GM23338 (cell line): Measurements from ENCODE around the gene FBF1. TPM values are rescaled to one million over a fixed set of nuclear protein-coding genes. Genes with fewer than 3 reads are reported as not detected.

ENCODE experiments used
- ATAC-seq: fragments of 200-7000 bp; cut with Tn5 transposase; 3 replicates; pipeline ENCODE4 v1.9.1; 2020
- DNase-seq: peaks from one replicate; pipeline ENCODE4 v3.0.0-alpha.2; 2015; ENCODE audit warnings: low spot score
- H2AFZ ChIP-seq: fragments of 200-600 bp; sonication (generic); 2 replicates; pipeline ENCODE4 v1.8.0; 2016; ENCODE audit warnings: antibody characterized with exemption, mild to moderate bottlenecking, moderate library complexity
- H3F3A ChIP-seq: fragments of 200-600 bp; sonication (generic); replicated peaks from 2 replicates; pipeline ENCODE4 v1.8.0; 2017; ENCODE audit warnings: antibody characterized with exemption, mixed run types, low read depth
- H3K27ac ChIP-seq: fragments of 200-600 bp; sonication (generic); 2 replicates; pipeline ENCODE4 v1.6.1; 2016; ENCODE audit warnings: low read depth
- H3K27me3 ChIP-seq: fragments of 200-600 bp; sonication (generic); 2 replicates; pipeline ENCODE4 v1.8.0; 2016; ENCODE audit warnings: mild to moderate bottlenecking, mixed run types, moderate library complexity; ENCODE audit not compliant: insufficient read depth
- H3K36me3 ChIP-seq: fragments of 200-600 bp; sonication (generic); 2 replicates; pipeline ENCODE4 v1.8.0; 2016; ENCODE audit warnings: mild to moderate bottlenecking; ENCODE audit not compliant: insufficient read depth
- H3K4me1 ChIP-seq: fragments of 200-600 bp; sonication (generic); 2 replicates; pipeline ENCODE4 v1.8.0; 2016; ENCODE audit warnings: mild to moderate bottlenecking, moderate library complexity; ENCODE audit not compliant: insufficient read depth
- H3K4me2 ChIP-seq: fragments of 200-600 bp; sonication (generic); 2 replicates; pipeline ENCODE4 v1.7.1; 2017; ENCODE audit warnings: mixed run types
- H3K4me3 ChIP-seq: fragments of 200-600 bp; sonication (generic); 2 replicates; pipeline ENCODE4 v1.6.1; 2016; ENCODE audit warnings: mixed run types
- H3K79me2 ChIP-seq: fragments of 200-600 bp; sonication (generic); replicated peaks from 2 replicates; pipeline ENCODE4 v1.8.0; 2017; ENCODE audit warnings: mild to moderate bottlenecking; ENCODE audit not compliant: insufficient read depth
- H3K9me2 ChIP-seq: fragments of 200-600 bp; sonication (generic); 2 replicates; pipeline ENCODE4 v1.8.0; 2017; ENCODE audit not compliant: insufficient read depth
- H4K20me1 ChIP-seq: fragments of 200-600 bp; sonication (generic); replicated peaks from 2 replicates; pipeline ENCODE4 v1.8.0; 2017; ENCODE audit warnings: mild to moderate bottlenecking; ENCODE audit not compliant: insufficient read depth
- H3K27ac Mint-ChIP-seq: 2 replicates; pipeline ENCODE4 v1.8.0; 2020; ENCODE audit warnings: inconsistent platforms, mild to moderate bottlenecking, moderate library complexity, mixed read lengths
- H3K27me3 Mint-ChIP-seq: 3 replicates; pipeline ENCODE4 v1.8.0; 2022; ENCODE audit warnings: low read depth, mild to moderate bottlenecking, moderate library complexity, mixed read lengths, inconsistent platforms; ENCODE audit not compliant: insufficient read depth, poor library complexity
- H3K36me3 Mint-ChIP-seq: 3 replicates; pipeline ENCODE4 v1.8.0; 2021; ENCODE audit warnings: low read depth, mild to moderate bottlenecking, inconsistent platforms, moderate library complexity, mixed read lengths
- H3K4me1 Mint-ChIP-seq: 3 replicates; pipeline ENCODE4 v1.8.0; 2020; ENCODE audit warnings: mild to moderate bottlenecking, inconsistent platforms, mixed read lengths
- H3K4me3 Mint-ChIP-seq: 3 replicates; pipeline ENCODE4 v1.8.0; 2021; ENCODE audit warnings: moderate library complexity, mild to moderate bottlenecking, inconsistent platforms, mixed read lengths
- H3K9me3 Mint-ChIP-seq: 3 replicates; pipeline ENCODE4 v1.8.0; 2020; ENCODE audit warnings: moderate library complexity, mild to moderate bottlenecking, inconsistent platforms, mixed read lengths
- CREB1 ChIP-seq: fragments of 250-450 bp; sonication (Bioruptor Pico); IDR thresholded peaks from 2 replicates; pipeline ENCODE4 v1.5.0; 2020; ENCODE audit warnings: low read depth, mild to moderate bottlenecking, moderate library complexity
- ETS1 ChIP-seq: IDR thresholded peaks from 2 replicates; pipeline ENCODE4 v1.6.1; 2016; ENCODE audit warnings: antibody characterized with exemption
- EZH2 ChIP-seq: fragments of 200-600 bp; sonication (generic); IDR thresholded peaks from one replicate; pipeline ENCODE4 v1.8.0; 2017; ENCODE audit warnings: antibody characterized with exemption, mild to moderate bottlenecking, low read depth; ENCODE audit not compliant: unreplicated experiment
- EZH2phosphoT487 ChIP-seq: fragments of 200-600 bp; sonication (generic); IDR thresholded peaks from one replicate; pipeline ENCODE4 v1.8.1; 2018; ENCODE audit warnings: antibody characterized with exemption; ENCODE audit not compliant: unreplicated experiment
- NANOG ChIP-seq: IDR thresholded peaks from 2 replicates; pipeline ENCODE4 v1.6.1; 2016; ENCODE audit warnings: antibody characterized with exemption, borderline replicate concordance
- POLR2AphosphoS5 ChIP-seq: IDR thresholded peaks from 2 replicates; pipeline ENCODE4 v1.6.1; 2016; ENCODE audit warnings: antibody characterized with exemption, low read depth
- REST ChIP-seq: IDR thresholded peaks from one replicate; pipeline ENCODE4 v1.6.1; 2018; ENCODE audit warnings: antibody characterized with exemption; ENCODE audit not compliant: unreplicated experiment
- STAT1 ChIP-seq: IDR thresholded peaks from one replicate; pipeline ENCODE4 v1.6.1; 2016; ENCODE audit warnings: antibody characterized with exemption; ENCODE audit not compliant: unreplicated experiment
- ZNF114 ChIP-seq: fragments of 250-450 bp; sonication (Bioruptor Pico); IDR thresholded peaks from 2 replicates; pipeline ENCODE4 v1.5.0; 2020; ENCODE audit warnings: mild to moderate bottlenecking, moderate library complexity
- polyA plus RNA-seq: library from polyadenylated mRNA; unstranded; fragments of >200 nt; fragmentation: Nextera tagmentation; extraction: Ambion mirVana; gene quantifications from 2 replicates; pipeline ENCODE4 v1.2.1, GENCODE V29; 2016
- total RNA-seq: library from RNA; depleted of rRNA; stranded (reverse); fragments of >200 nt; shearing (Covaris generic); gene quantifications from 2 replicates; pipeline ENCODE4 v1.2.3, GENCODE V29; 2014

Gene FBF1
- total and polyA plus RNA-seq, 2 experiments from 2014 or later: 8.8 to 11.8 TPM

GRCh38 chr17:75950421-75950820, 9.6 kb upstream of the FBF1 start:
- ATAC-seq: no peak
- no peak overlapping the region for H3K4me2 ChIP-seq
- peaks cover 64% of the 10 kb centered on the region for H3K36me3 Mint-ChIP-seq
- H3K79me2 ChIP-seq: no peaks in the 10 kb centered on the region
- H3K27ac Mint-ChIP-seq: no peak overlapping the region
- no peak overlapping the region for H2AFZ ChIP-seq
- H3K9me3 Mint-ChIP-seq: no peaks in the 10 kb centered on the region; the same call in 2 of the 3 replicates
- H3K4me3 ChIP-seq: no peak overlapping the region
- H3K4me3 Mint-ChIP-seq: no peak overlapping the region
- TF ChIP-seq POLR2AphosphoS5 (no peak), NANOG (no peak), ETS1 (no peak), REST (no peak), ZNF114 (CRISPR knock-in tag) (no peak), EZH2 (no peak)
- DNase-seq: no peak
- H3K4me1 Mint-ChIP-seq: peaks cover 8% of the 10 kb centered on the region; the same call in 2 of the 3 replicates
- H3K36me3 ChIP-seq: peaks cover 41% of the 10 kb centered on the region
- H3K4me1 ChIP-seq: peaks cover 10% of the 10 kb centered on the region; the same call in 1 of the 2 replicates
- H3F3A ChIP-seq: 0 out of 2 replicates have a peak, but pooled peaks cover 5% of the 10 kb centered on the region
- no peaks in the 10 kb centered on the region for H4K20me1 ChIP-seq
- H3K9me2 ChIP-seq: no peaks in the 10 kb centered on the region
- H3K27me3 Mint-ChIP-seq: no peaks in the 10 kb centered on the region
- H3K27ac ChIP-seq: no peak overlapping the region
- no peaks in the 10 kb centered on the region for H3K27me3 ChIP-seq

- Histone ChIP-seq H3K4me1 (peaks cover 17% of the 10 kb centered on the region; the same call in 1 of the 2 replicates), H3K36me3 (peaks cover 7% of the 10 kb centered on the region; the same call in 1 of the 2 replicates), H3K4me3 (no peak overlapping the region), H4K20me1 (no peaks in the 10 kb centered on the region), H3F3A (peaks cover 13% of the 10 kb centered on the region; the same call in 1 of the 2 replicates), H3K4me2 (no peak overlapping the region), H2AFZ (no peak overlapping the region), H3K27me3 (no peaks in the 10 kb centered on the region), H3K9me2 (no peaks in the 10 kb centered on the region), H3K79me2 (no peaks in the 10 kb centered on the region), H3K27ac (no peak overlapping the region)
- ATAC-seq (no peak), DNase-seq (no peak)
- Mint-ChIP-seq H3K27ac (no peak overlapping the region), H3K36me3 (peaks cover 32% of the 10 kb centered on the region; the same call in 2 of the 3 replicates), H3K9me3 (no peaks in the 10 kb centered on the region), H3K4me1 (peaks cover 15% of the 10 kb centered on the region; the same call in 2 of the 3 replicates), H3K27me3 (peaks cover 3% of the 10 kb centered on the region), H3K4me3 (no peak overlapping the region)
- no peak for TF ChIP-seq STAT1
- no peak for TF ChIP-seq REST
- TF ChIP-seq CREB1 (CRISPR knock-in tag): no peak
- TF ChIP-seq EZH2phosphoT487: no peak
Observed at GRCh38 chr17:75945211-75945610, 4.4 kb upstream of the FBF1 start.
